Measurements from ENCODE around the gene AGAP1.

The AGAP1 gene

DNA sequence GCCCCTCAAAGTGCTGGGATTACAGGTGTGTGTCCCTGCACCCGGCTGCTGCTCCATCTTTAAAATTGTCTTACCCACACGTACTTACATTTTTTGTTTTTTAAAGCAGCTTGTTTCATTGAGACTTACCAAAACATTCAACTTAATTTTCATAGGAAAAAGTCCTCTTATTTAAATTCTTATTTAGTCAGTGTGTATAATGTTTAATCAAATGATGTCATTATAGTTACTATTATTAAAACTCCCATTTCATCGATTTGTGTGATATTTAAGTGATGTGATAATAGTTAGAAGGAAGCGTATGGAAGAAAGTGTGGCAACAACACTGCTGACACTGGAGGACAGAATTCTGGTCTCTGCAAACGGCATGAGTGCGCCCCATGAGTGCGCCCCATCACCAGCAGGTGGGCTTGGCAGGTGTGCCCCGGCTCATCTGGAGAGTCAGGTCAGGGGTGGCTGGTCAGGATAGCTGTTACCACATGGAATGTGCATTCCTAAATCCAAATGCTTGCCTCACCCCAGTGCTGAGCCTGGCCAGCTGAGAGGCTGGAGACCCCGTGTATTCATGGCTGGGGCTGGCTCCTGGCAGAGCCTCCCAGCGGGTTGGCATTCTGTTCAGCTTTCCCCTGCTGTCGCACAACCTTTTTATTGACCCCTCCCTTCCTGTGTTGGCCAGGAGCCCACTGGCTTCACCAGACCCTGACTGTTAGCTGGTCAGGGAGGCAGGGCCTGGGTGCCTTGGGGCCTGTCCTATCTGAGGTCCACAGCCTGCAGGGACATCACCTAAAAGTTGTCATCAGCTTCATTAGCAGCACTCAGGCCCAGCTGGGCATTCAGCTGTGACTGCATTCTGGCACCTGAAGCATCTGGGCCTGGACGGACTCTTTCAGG is 79.7 kb downstream of the AGAP1 start:
- peak in 1 of 2 experiments; percentile 59 for DNase-seq

DNA sequence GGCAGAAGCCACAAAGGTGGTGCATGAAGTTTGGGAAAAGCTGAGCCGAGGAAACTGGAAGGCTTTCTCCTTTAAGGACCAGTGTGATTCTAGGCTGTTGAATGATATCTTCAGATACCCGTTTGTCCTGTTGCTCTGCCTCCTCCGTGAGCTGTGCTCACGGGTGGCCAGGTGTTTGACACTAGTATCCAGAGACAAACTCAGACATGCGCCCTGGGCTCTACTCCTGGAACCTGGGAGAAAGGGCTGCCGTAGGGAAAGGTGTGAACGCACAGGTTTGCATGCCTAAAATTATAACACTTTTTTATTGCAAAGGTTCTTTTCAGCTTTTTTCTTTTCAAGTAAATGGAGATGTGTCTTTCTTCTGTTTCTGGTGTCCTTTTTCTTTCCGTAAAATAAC is 81.6 kb downstream of the AGAP1 start:
- DNase-seq: no peak

DNA sequence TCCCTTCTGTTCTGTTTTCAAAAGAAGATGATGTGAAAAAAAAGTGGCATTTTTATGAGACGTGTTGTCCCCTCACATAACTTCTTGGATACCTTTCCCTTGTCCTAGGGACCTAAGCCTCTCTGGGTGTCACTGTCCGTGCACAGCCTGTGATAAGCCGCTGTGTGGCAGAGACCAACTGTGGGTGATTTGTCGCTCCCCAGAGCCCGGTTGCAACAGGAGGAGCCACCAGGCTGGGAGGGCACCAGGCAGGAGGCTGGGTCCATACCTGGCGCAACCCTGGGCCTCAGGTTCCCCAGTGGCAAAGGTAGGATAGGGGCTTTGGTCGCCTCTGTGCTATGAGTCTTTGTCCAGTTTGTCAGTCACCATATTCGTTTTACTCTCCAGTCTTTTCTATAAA is 82.1 kb downstream of the AGAP1 start:
- no peak for DNase-seq

- no peak for DNase-seq
Measured at GRCh38 chr2:235576337-235576910, 82.6 kb downstream of the AGAP1 start.

GRCh38 chr2:235577404-235578330 is 83.8 kb downstream of the AGAP1 start:
- DNase-seq: no peak

- DNase-seq: no peak
Measured at GRCh38 chr2:235579128-235579527, 85.3 kb downstream of the AGAP1 start.

DNA sequence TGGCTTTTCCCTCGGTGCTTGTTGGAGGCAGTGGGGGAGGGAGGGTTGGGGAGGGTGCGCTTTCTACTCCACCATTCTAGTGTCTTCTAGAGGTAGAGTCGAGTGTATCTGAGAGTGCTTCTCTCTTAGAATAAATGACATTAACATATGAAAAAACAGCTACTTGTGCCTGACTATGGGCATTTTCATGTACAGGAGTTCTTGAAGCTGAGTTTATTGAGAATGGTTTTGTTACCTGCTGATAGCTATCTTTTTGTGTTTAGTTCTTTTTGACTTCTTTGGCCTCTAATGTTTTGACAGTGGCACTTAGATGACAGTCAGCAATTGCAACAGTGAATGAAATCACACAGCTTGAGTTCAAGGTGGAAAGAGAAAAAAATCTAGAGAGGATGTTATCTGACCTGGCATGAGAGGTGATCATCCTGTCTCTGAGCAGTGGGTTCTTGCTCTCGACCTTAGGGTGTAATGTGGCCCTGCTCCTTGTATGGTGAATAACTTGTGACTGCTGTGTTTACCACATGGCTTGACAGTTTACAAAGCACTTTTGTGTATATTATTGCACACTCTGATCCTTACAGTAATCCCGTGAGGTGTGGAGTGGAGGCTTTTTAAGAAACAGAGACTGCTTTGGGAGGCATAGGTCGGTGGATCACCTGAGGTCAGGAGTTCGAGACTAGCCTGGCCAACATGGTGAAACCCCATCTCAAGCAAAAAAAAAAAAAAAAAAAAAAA is 86.7 kb downstream of the AGAP1 start:
- no peak for DNase-seq

DNA sequence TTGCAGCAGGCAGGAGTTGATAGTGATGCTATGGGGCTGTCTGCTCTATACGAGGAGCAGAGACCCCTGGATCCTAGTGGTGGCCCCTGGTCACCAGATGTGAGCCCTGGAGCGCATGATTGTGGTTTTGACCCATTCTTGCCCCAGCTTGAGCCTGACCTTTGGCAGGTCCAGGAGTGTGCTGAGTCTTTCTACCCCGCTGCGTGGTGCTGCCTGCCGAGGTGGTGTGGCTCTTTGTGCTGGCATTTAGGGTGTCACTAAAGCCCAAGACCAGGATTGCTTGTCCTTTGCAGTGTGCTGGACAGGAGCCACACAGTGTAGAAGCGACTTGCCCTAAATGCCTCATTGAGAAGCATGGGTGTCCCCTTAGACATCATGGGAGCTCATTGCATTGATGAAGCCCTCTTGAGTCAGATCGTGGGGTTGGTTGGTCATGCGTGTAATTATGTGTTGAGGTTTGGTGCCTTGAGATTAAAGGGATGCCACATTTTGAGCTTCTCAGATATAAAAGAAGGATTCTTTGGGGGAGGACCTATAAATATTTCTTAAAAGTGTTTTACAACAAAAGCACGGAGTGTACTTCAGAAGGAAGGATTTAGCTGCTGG is 88.3 kb downstream of the AGAP1 start:
- no peak for DNase-seq

DNA sequence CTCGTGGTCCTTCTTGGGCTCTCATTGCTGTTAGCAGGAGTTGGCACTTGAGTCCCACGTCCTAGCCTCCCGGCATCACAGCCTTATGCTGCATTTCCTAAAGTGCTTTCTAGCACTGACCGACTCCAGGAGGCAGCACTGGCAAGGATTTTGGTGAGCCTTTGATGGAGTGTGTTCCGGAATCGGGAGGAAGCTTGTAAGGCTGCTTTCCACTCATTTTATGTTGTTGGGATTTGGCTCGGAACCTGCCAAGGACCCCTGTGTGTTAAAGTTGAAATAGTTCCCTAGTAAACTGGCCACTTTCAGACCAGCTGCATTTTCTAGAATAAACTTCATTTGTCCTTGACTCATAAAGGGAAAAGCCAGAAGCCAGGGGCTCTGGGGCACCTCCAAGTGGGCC is 88.9 kb downstream of the AGAP1 start:
- no peak for DNase-seq

DNA sequence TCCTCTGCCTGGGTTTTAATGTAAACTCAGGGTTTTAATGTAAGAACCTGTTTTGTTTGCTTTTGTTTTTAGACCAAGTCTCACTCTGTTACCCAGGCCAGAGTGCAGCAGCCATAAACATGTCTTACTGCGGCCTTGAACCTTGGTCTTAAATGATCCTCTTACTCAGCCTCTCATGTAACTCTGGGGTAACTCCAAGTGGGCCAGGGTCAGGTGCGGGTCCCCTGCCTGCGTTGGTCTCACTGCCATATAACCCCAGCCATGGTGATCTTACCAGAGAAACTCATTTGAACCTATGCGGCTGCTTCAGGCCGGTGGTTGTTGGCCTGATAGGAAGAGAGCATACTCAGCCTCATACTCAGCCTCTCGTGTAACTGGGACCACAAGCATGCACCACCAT is 89.3 kb downstream of the AGAP1 start:
- no peak for DNase-seq

GRCh38 chr2:235583925-235584637 is 90.2 kb downstream of the AGAP1 start:
- DNase-seq: no peak

GRCh38 chr2:235584638-235585007 is 90.8 kb downstream of the AGAP1 start:
- no peak for DNase-seq

GRCh38 chr2:235587202-235587601 is 93.4 kb downstream of the AGAP1 start:
- no peak for DNase-seq

DNA sequence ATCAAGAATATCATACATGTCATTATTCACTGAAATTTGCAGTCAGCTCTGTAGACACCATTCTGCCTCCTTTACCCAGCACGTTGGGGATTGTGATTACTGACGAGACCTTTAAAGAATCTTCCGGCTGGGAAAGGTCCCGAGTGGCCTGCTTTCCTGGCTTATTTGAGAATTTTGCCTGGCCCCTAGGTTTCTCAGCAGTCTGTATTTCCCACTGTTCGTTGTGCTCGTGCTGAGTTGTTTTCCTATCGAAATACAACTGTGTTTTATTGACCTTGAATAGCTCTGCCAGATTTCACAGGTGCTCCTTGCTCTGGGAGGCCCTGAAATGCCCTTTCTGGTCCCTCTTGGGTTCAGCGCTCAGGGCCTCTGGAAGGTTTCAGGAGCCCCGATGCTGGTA is 94.9 kb downstream of the AGAP1 start:
- DNase-seq: no peak

DNA sequence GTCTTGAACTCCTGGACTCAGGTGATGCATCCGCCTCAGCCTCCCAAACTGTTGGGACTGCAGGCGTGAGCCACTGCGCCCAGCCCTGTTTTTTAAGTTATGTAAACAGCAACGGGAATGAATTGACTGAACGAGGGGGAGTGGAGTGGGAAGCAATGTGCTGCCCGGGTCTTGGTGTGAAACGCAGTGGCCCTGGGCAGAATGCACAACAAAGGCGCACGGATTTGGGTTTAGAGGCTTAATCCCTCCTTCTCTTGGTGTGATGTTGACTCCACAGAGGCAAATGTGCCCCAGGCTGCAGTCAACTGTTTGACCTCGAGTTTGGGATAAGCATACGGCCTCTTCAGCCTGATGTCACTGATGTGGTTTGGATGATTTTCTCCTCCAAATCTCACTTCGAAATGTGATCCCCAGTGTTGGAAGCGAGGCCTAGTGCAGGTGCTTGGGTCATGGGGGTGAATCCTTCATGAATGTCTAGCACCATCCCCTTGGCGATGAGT is 97.4 kb downstream of the AGAP1 start:
- no peak for DNase-seq

GRCh38 chr2:235591921-235592320 is 98.1 kb downstream of the AGAP1 start:
- DNase-seq: no peak

- DNase-seq: no peak
Measured at GRCh38 chr2:235592430-235592829, 98.6 kb downstream of the AGAP1 start.

GRCh38 chr2:235592836-235593235 is 99.0 kb downstream of the AGAP1 start:
- DNase-seq: no peak

DNA sequence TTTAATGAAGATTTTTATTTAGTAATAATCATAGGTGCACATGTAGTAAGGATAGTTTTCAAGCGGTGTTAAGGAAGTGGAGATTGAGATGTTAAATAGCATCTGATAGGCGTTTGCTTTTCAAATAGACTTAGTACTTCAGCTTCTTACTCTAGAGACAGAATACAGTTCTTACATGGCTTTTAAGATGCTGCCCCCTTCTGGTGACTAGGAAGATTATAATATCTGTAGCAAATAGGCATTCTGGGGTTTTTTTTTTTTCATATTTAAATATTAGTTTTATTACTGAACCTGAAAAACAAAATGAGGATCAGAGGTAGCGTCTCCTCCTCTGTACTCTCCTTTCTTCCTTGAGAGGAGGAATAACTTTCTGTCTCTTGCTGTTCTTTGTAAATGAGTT is 100.2 kb downstream of the AGAP1 start:
- DNase-seq: peak; percentile 40 to 72

- DNase-seq: no peak
Measured at GRCh38 chr2:235594964-235595363, 101.1 kb downstream of the AGAP1 start.

DNA sequence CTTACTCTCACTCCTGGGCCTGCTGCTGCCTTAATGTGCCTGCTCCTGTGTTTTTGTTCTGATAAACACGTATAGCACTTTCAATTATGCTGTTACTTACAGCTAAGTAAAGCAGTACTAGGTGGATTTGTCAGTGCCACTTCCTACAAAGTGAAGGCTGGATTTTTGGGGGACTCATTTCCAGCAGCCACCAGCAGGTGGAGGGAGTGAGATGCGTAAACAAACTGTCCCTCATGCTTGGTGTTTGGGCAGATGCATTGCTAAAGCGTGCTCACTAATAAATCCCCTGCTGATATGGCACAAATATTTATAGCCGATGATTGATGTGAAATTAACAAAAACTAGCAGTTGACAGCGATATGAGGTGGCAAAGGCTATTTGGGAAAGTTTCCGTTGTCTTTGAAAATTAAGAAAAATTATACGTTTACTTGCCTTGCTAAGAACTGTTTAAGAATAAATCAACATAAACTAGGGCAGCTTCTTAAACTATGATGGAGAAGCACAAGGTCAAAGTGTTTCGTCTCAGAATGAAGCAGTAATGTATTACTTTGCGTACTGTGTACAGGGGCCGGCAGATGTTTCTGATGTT is 101.7 kb downstream of the AGAP1 start:
- DNase-seq: peak; percentile 43 to 66
